NCI-H128 (cell line): ENCODE measurements around the gene DCC.

Source experiments
- DNase-seq: peaks from one replicate; lab custom pipeline; 2025; ENCODE audit not compliant: unreplicated experiment; lab: John Stamatoyannopoulos, UW

The DCC gene

GRCh38 chr18:53319628-53320027 is 979.6 kb downstream of the DCC start:
- no peak for DNase-seq

GRCh38 chr18:53322163-53322562 is 982.2 kb downstream of the DCC start:
- no peak for DNase-seq

GRCh38 chr18:53324353-53324752 is 984.4 kb downstream of the DCC start:
- no peak for DNase-seq

- no peak for DNase-seq
Measured at GRCh38 chr18:53360501-53361443, 1020.8 kb downstream of the DCC start.

- DNase-seq, result no peak
Measured at GRCh38 chr18:53375621-53376020, 1035.6 kb downstream of the DCC start.

GRCh38 chr18:53380063-53380639 is 1040.2 kb downstream of the DCC start:
- peak; percentile 23 for DNase-seq

- DNase-seq, result no peak
Measured at GRCh38 chr18:53382870-53383269, 1042.9 kb downstream of the DCC start.

GRCh38 chr18:53385889-53386288 is 1045.9 kb downstream of the DCC start:
- no peak for DNase-seq

- DNase-seq, result no peak
Measured at GRCh38 chr18:53387581-53387980, 1047.6 kb downstream of the DCC start.

GRCh38 chr18:53402670-53403069 is 1062.7 kb downstream of the DCC start:
- DNase-seq, result no peak

GRCh38 chr18:53408271-53408670 is 1068.3 kb downstream of the DCC start:
- no peak for DNase-seq

GRCh38 chr18:53411511-53411910 is 1071.5 kb downstream of the DCC start:
- DNase-seq, result no peak

- no peak for DNase-seq
Measured at GRCh38 chr18:53417003-53417402, 1077.0 kb downstream of the DCC start.

GRCh38 chr18:53421869-53422268 is 1081.9 kb downstream of the DCC start:
- no peak for DNase-seq

- DNase-seq, result peak; percentile 83
Measured at GRCh38 chr18:53422896-53423295, 1082.9 kb downstream of the DCC start.

- peak; percentile 26 for DNase-seq
Measured at GRCh38 chr18:53426666-53427184, 1086.7 kb downstream of the DCC start.

GRCh38 chr18:53441761-53442414 is 1101.9 kb downstream of the DCC start:
- DNase-seq, result peak; percentile 22

GRCh38 chr18:53442415-53442783 is 1102.4 kb downstream of the DCC start:
- DNase-seq, result no peak

GRCh38 chr18:53443336-53443735 is 1103.3 kb downstream of the DCC start:
- no peak for DNase-seq

- no peak for DNase-seq
Measured at GRCh38 chr18:53443831-53444230, 1103.8 kb downstream of the DCC start.

- no peak for DNase-seq
Measured at GRCh38 chr18:53451902-53452301, 1111.9 kb downstream of the DCC start.

- DNase-seq, result no peak
Measured at GRCh38 chr18:53457068-53457467, 1117.1 kb downstream of the DCC start.
